ENCODE data around the gene TNFSF10.

TNFSF10 gene

DNA sequence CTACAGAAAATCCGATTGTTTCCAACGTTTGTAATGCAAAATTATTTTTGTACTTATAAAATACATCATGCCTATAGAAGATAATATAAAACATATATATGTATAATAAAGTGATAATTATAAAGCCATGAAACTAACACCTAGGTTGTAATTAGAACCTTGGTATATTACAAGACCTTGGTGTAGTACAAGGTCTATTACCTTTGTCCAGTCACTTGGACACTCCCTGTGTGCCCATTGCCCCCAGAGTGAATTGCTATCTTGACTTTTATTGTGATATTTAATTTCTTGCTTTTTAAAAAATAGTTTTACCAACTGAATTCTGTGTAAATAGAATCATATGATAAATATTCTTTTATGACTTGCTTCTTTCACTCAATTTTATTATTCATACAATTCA, 20.7 kb upstream of the TNFSF10 start:
- DNase-seq: no peak

GRCh38 chr3:172543419-172543818, 20.2 kb upstream of the TNFSF10 start:
- DNase-seq: no peak

- no peak for DNase-seq
These were observed 19.8 kb upstream of the TNFSF10 start for GRCh38 chr3:172542999-172543398.

DNA sequence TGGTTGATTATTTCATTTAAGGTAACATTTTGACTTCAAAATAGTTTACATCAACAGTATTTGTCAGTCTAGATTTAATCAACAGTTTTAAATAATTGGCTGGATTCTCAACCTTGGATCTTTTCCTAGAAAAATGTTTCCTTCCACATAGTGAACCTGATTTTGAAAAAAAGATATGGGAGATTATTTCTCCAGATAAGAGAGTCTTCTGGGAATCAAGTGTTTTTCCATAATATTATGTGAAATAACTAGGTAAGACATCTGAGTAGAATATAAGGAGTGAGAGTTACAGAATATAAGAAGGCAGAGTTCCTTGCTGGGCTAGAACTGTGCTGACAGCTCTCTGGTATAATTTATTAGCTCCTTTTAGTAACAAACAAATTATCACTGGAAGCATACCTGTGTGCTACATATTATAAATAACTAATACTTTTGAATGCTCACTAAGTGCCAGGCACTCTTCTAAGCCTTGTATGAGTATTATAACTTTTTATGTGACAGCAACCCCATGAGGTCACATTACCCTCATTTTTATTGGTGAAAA, 18.8 kb upstream of the TNFSF10 start:
- DNase-seq: no peak

DNA sequence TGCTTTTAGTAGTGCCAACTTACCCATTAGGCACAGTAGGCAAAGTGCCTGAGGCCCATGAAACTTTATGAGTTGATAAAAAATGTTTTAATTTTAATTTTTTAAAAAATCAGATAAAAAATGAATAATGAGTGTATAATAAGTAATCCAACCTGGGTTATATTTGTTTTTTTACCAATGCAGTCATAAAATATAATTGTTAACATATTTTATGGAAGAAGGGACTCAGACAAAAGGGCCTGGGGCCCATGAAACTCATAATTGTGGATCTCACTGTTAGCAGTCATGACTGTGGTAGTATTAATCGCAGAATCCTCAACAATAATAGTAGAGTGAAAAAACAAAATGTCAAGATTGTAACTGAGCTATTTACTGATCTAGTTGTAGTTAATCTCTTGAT, 16.8 kb upstream of the TNFSF10 start:
- no peak for DNase-seq

DNA sequence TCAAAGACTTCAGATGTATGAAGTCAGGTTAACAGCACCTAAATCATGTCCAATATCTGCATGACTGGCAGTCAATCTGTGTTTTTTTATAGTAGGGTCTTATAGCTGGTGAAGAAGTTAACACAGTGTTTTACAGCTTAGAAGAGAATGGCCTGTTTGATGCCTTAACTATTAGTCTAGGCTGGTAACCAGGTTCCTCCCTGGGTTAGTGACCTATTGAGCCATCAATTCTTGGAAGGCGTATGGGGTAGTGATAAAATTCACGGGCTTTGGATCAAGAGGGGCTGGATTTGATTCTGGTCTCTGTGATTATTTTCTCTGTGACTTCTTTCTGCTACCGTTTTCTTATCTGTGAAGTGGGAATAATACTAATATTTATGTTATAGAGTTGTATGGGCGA, 16.0 kb upstream of the TNFSF10 start:
- no peak for DNase-seq

DNA sequence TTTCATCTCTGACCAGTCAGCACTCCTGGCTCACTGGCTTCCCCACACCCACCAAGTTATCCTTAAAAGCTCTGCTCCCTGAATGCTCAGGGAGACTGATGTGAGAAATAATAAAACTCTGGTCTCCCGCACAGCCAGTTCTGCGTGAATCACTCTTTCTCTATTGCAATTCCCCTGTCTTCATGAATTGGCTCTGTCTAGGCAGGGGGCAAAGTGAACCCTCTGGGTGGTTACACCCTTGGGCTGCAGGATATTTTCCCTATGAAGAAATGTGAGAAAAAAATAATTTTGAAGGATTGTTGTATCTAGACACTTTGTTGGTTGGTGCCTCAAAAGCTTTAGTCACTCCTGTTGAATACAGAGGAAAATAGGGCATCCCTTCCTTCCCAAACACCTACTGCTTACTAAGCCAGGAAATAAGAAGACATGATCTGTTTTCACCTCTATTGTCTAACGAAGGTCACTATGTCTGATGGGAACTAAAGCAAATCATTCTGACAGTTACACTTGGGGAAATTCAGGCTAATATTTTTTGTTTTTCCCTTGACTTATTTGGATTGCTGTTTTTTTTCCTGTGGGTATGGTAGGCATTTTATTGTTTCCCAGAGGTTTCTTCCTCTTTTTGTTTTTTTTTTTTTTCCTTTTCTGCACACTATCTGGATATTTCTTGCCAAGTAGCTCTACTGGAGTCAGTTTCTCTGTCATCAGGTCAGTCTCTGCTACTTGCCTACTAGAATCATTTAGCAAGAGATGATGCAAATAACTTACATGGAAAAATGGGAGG, 15.3 kb upstream of the TNFSF10 start:
- DNase-seq: no peak

- DNase-seq: no peak
These were observed 14.4 kb upstream of the TNFSF10 start for GRCh38 chr3:172537507-172538158.

GRCh38 chr3:172536993-172537419, 13.8 kb upstream of the TNFSF10 start:
- no peak for DNase-seq

GRCh38 chr3:172536505-172536904, 13.3 kb upstream of the TNFSF10 start:
- peak; percentile 71 for DNase-seq

DNA sequence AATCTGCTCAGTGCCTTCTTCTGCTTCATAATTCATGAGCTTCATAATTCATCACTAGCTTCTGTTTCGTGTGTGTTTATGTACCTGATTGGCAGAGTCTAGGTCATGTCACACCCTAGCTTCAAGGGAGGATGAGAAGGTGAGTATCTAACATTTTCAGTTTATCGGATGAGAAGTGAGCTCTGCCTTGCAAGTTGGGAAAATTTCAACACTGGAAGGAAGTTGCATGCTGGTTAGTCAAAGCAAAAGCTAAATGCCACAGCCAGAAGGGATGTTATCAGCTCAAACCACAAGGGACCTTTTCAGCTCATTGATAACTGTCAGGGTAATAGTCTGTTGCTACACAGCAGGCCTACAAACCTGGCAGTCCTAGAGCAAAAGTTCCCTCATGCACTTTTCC, 7.3 kb upstream of the TNFSF10 start:
- no peak for DNase-seq

DNA sequence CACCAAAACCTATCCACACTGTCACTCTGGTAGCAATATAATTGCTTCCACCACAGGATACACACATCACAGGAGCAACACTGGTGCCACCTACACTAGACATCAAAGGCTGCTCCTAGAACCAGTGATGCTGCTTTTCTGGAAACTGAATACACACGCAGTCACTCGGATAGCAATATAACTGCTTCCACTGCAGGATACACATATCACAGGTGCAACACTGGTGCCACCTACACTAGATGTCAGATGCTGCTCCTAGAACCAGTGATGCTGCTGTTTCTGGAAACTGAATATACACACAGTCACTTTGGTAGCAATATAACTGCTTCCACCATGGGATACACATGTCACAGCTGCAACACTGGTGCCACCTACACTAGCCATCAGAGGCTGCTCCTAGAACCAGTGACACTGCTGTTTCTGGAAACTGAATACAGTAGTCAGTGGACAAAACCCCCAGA, 6.9 kb upstream of the TNFSF10 start:
- DNase-seq: no peak

DNA sequence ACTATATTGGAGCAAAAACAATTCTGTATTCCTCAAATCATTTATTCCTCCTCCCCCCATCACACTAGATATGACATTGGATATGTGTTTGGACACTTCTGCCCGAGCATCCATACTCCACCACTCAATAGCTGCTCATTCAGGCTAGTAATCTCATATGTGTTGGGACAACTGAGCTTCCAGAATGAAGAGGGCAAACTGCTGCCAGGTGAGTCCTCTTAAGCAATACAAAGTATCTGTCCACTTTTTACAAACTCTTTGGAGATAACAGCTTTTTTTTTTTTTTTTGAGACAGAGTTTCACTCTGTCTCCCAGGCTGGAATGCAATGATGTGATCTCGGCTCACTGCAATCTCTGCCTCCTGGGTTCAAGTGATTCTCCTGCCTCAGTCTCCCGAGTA, 5.4 kb upstream of the TNFSF10 start:
- no peak for DNase-seq

DNA sequence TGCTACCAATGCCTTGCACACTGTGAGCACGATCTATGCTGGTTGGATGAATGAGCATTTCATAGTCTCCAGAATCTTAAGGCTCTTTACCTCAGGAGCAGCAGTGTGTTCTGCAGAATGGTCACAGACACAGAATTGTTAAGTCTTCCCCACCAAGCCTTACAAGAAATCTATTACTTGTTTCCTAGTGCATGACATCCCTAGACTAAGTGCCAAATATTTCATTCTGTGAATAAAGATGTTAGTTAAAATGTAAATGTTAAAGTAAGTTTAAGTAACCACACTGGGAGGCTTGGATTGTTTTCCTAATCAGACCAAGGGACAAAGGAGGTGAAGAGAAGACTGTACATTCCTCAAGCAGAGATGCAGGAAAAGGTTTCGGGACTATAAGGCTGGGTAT, 4.1 kb upstream of the TNFSF10 start:
- DNase-seq: no peak

DNA sequence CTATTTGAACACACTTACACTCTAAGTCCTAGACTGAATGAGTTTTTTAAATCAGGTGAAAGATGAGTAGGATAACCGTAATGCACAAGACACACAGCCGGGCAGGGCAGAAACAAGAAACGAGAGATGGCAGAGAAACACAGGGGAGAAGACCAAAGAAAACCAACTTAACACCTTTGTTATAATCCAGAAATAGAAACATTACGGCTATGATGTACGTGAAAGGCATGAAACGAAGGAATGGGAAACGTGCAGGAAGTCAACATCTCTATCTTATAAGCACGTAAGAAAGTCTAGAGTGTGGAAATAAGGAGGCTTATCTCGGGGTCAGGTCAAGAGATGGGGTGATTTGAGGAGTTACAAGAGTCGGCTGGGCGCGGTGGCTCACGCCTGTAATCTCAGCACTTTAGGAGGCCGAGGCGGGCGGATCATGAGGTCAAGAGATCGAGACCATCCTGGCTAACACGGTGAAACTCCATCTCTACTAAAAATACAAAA, 1.9 kb upstream of the TNFSF10 start:
- no peak for DNase-seq

- DNase-seq: no peak
These were observed 1.4 kb upstream of the TNFSF10 start for GRCh38 chr3:172524611-172525010.

GRCh38 chr3:172521837-172522726, 1.1 kb downstream of the TNFSF10 start:
- peak; percentile 30 for DNase-seq

DNA sequence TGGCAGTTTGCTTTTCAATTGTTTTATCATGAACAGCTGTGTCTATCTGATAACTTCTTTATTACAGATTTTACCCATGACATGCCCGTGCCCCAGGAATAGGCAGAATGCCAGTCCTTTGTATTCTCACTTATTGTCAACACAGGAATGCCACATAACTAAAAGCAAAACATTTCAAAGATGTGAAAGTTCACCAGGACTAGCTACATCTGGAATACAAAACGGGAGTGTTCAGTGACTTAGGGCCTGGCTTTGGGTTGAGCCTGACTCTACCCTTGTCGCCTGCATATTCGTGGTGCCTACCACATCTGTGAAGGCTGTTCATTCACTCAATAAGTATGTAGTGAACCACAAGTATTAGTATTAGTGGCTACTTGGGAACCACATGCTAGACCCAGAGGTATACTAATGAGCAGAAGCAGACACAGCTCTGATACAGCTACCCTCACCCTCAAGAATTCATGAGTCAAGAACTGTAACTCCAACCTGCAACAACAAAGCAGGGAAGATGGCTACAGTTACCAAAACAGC, 2.9 kb downstream of the TNFSF10 start:
- no peak for DNase-seq

DNA sequence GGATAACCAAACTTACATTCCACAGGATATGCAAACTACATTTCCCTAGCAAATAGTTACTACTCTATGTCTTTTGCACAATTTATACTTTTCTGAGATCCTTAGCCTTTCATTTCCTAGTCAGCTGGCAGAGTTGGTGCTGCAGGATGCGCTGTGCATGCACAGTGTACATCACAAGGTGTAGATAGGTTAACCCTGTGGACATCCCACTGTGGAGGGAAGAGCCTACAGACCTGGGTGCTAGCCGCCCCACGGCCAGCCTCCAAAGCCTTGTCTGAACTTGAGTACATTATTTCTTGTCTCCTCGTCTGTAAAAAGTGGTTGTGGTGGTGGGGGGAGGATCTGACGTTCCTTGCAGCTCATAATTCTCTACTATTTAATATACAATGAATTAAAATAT, 3.5 kb downstream of the TNFSF10 start:
- DNase-seq: no peak

GRCh38 chr3:172518929-172519640, 4.1 kb downstream of the TNFSF10 start:
- DNase-seq: no peak

- DNase-seq: no peak
These were observed 5.3 kb downstream of the TNFSF10 start for GRCh38 chr3:172517859-172518466.
